BLaER1 (cell line): Measurements from ENCODE around the gene S100A7A.
A peak's percentile ranks its signal among the peaks of the same experiment; 100 is the strongest.

Experiments used
- H3K27ac ChIP-seq: shearing (Covaris generic); formaldehyde crosslinking; 2 replicates; pipeline ENCODE4 v1.8.1; 2022
- H3K27me3 ChIP-seq: shearing (Covaris generic); formaldehyde crosslinking; 2 replicates; pipeline ENCODE4 v1.8.1; 2022
- H3K36me3 ChIP-seq: shearing (Covaris generic); formaldehyde crosslinking; 2 replicates; pipeline ENCODE4 v1.8.1; 2022
- H3K4me1 ChIP-seq: shearing (Covaris generic); formaldehyde crosslinking; 2 replicates; pipeline ENCODE4 v1.8.1; 2022
- H3K4me2 ChIP-seq: shearing (Covaris generic); formaldehyde crosslinking; 2 replicates; pipeline ENCODE4 v1.8.1; 2022
- H3K4me3 ChIP-seq: shearing (Covaris generic); formaldehyde crosslinking; 2 replicates; pipeline ENCODE4 v1.8.1; 2022
- H3K9ac ChIP-seq: shearing (Covaris generic); formaldehyde crosslinking; 2 replicates; pipeline ENCODE4 v1.8.1; 2022
- H3K9me3 ChIP-seq: shearing (Covaris generic); formaldehyde crosslinking; 2 replicates; pipeline ENCODE4 v1.8.1; 2022
- H4K20me1 ChIP-seq: shearing (Covaris generic); formaldehyde crosslinking; 2 replicates; pipeline ENCODE4 v1.8.1; 2022
- Cebpa-rat ChIP-seq: shearing (Covaris generic); IDR thresholded peaks from 2 replicates; pipeline ENCODE4 v1.8.1; 2022

The S100A7A gene

GRCh38 chr1:153393926-153394325, 22.4 kb upstream of the S100A7A start:
- Histone ChIP-seq H3K27me3 (no peaks in the 10 kb centered on the region), H3K9me3 (no peaks in the 10 kb centered on the region), H3K4me1 (peaks cover 50% of the 10 kb centered on the region), H3K4me3 (no peak overlapping the region), H4K20me1 (no peaks in the 10 kb centered on the region), H3K4me2 (peak overlapping the region; percentile 76), H3K36me3 (no peaks in the 10 kb centered on the region), H3K27ac (no peak overlapping the region), H3K9ac (no peak overlapping the region)
- TF ChIP-seq Cebpa-rat = no peak

DNA sequence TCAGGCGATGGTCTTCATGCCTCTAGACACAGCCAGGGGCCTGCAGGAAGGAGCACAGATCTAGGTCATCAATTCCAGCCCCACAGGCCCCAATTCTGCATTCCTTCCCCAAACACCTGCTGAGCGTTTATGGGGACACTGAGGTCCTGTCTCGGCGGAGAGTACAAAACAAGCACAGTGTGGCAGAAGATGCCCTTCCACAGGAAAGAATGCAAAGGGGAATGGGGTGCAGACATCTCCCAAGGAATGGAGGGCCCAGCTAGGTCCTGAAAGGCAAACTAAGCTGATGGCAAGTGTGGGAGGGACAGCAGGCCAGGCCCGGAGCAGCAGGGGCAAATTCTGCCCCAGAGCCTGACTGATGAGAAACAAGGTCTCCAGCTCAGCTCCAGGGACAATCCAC, 21.9 kb upstream of the S100A7A start:
- H3K4me1 ChIP-seq = peaks cover 50% of the 10 kb centered on the region
- TF ChIP-seq Cebpa-rat = no peak
- no peak overlapping the region for H3K9ac ChIP-seq
- H4K20me1 ChIP-seq = no peaks in the 10 kb centered on the region
- peak overlapping the region; percentile 76 for H3K4me2 ChIP-seq
- H3K27me3 ChIP-seq = no peaks in the 10 kb centered on the region
- no peak overlapping the region for H3K4me3 ChIP-seq
- H3K36me3 ChIP-seq = no peaks in the 10 kb centered on the region
- no peak overlapping the region for H3K27ac ChIP-seq
- no peaks in the 10 kb centered on the region for H3K9me3 ChIP-seq

DNA sequence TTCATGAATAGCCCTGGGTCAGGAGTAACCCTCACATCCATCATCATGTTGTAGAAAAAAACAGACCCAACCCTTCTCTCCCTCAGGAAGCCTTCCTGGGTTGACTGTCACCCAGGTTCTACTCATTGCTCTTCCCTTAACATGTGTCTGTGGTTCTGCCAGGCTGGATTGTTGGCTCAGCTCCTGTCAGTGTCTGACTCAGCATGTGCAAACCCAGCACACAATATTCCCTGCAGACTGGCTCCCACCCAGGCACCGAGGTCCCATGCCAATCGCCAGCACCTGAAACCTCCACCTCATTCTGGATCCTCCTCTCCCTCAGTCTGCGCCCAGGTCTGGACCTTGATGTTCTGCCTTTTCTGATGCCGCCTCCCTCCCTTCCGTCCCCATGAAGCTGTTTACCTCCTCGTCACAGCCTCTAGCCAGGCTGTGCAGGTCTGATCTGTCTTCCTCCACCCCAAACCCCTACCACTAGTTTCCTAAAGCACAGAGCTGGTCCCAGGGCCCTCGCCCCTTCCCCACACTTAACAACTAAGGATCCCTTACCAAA, 21.1 kb upstream of the S100A7A start:
- Histone ChIP-seq H3K36me3 (no peaks in the 10 kb centered on the region), H3K27me3 (no peaks in the 10 kb centered on the region), H3K9me3 (no peaks in the 10 kb centered on the region), H3K4me1 (peaks cover 45% of the 10 kb centered on the region), H3K27ac (no peak overlapping the region), H3K4me3 (no peak overlapping the region), H3K4me2 (peak overlapping the region; percentile 76), H4K20me1 (no peaks in the 10 kb centered on the region), H3K9ac (no peak overlapping the region)
- no peak for TF ChIP-seq Cebpa-rat

- H3K4me1 ChIP-seq = peaks cover 42% of the 10 kb centered on the region
- H3K9ac ChIP-seq = no peak overlapping the region
- TF ChIP-seq Cebpa-rat = no peak
These were observed 20.5 kb upstream of the S100A7A start for GRCh38 chr1:153395776-153396175.

GRCh38 chr1:153396461-153396860, 19.9 kb upstream of the S100A7A start:
- Histone ChIP-seq H4K20me1 (no peaks in the 10 kb centered on the region), H3K4me1 (peaks cover 42% of the 10 kb centered on the region), H3K4me3 (no peak overlapping the region), H3K36me3 (no peaks in the 10 kb centered on the region), H3K4me2 (peak overlapping the region; percentile 76), H3K27ac (no peak overlapping the region), H3K9ac (no peak overlapping the region), H3K27me3 (no peaks in the 10 kb centered on the region), H3K9me3 (no peaks in the 10 kb centered on the region)
- no peak for TF ChIP-seq Cebpa-rat

More at GRCh38 chr1:153395776-153396175, 20.5 kb upstream of the S100A7A start:
- Histone ChIP-seq H4K20me1 (no peaks in the 10 kb centered on the region), H3K4me2 (peak overlapping the region; percentile 76), H3K27ac (no peak overlapping the region), H3K36me3 (no peaks in the 10 kb centered on the region), H3K4me3 (no peak overlapping the region), H3K9me3 (no peaks in the 10 kb centered on the region), H3K27me3 (no peaks in the 10 kb centered on the region)

DNA sequence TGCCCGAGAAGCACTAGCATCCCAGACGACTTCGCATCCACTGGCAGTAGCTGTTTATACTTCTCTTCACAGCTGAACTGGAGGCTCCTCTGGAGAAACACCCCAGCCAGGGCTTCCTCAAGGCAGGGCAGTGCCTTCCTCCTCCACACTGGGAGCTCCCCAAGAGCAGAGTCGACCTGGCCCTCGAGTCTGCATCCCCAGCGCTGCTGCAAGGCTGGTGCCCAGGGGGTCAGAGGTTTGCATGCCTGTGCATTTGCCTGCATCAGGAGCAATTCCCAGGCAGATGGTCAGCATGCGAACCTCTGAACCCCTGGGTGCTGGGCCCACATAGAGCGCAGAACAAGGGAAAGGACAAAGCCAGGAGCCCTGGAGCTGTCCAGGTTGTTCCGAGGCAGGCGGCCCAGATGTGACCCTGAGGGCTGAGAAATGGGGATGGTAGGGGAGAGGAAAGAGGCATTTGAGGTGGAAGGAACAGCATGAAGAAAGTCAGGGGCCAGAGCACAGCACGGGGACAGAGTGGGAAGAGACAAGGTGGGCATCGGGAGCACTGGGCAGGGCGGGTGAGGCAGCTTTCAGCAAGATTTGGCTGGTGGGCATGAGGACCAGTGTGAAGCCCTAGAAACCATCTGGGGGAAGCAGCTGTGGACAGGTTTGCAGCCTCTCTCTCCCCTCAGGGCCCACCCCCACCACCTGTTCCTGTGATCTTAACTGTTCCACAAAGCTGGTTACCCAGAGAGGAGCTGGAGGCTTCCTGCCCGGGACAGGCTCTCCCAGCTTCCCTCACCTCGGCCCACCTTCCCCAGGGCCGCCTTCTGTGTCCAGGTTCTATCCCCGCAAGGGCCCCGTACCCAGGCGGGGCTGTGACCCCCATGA, 19.0 kb upstream of the S100A7A start:
- no peak overlapping the region for H3K9ac ChIP-seq
- H3K4me2 ChIP-seq = peak overlapping the region; percentile 76
- H4K20me1 ChIP-seq = no peaks in the 10 kb centered on the region
- H3K4me1 ChIP-seq = peaks cover 42% of the 10 kb centered on the region
- H3K27me3 ChIP-seq = no peaks in the 10 kb centered on the region
- H3K27ac ChIP-seq = no peak overlapping the region; the same call in 1 of the 2 replicates
- no peaks in the 10 kb centered on the region for H3K9me3 ChIP-seq
- no peaks in the 10 kb centered on the region for H3K36me3 ChIP-seq
- TF ChIP-seq Cebpa-rat = no peak
- no peak overlapping the region for H3K4me3 ChIP-seq

DNA sequence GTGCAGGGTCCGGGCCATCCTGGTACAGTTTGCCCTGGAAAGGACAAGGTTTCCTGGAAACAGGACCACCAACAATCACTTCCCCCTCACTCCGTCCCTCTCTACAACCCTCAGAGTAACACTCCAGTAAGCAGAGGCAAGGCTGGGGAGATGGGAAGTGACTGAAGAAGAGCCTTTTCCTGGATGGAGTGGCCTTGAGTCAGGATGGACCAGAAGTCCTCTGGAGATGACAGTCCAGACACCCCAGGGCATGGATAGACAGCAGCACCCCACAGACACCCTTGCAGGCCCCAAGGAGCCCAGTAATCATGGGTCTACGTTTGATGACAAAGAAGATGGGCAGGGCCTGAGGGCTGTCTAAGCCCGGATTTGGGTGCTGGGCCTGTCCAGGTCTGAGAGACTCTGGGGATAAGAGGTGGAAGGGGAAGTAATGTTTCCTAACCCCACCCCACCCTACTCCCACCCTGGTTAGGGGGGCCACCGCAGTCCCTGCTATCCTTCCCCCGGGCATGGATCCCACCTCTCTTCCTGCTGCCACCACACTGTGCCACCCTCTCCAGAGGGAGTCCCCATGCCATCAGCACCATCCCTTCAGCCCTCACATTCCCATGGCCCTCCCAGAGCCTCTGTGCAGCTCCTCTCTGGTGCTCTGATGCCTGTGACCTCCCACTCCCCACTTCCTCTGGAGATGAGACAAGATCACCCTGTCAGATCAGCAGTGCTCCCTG, 18.2 kb upstream of the S100A7A start:
- Histone ChIP-seq H3K36me3 (no peaks in the 10 kb centered on the region), H4K20me1 (no peaks in the 10 kb centered on the region), H3K4me1 (peaks cover 42% of the 10 kb centered on the region), H3K4me3 (no peak overlapping the region), H3K9me3 (no peaks in the 10 kb centered on the region), H3K9ac (no peak overlapping the region), H3K27me3 (no peaks in the 10 kb centered on the region), H3K4me2 (peak overlapping the region; percentile 76), H3K27ac (no peak overlapping the region)
- no peak for TF ChIP-seq Cebpa-rat

GRCh38 chr1:153399401-153400055, 16.8 kb upstream of the S100A7A start:
- Histone ChIP-seq H3K9me3 (no peaks in the 10 kb centered on the region), H3K27ac (no peak overlapping the region), H3K4me2 (no peak overlapping the region), H3K4me1 (peaks cover 35% of the 10 kb centered on the region), H3K9ac (no peak overlapping the region), H3K27me3 (no peaks in the 10 kb centered on the region), H4K20me1 (no peaks in the 10 kb centered on the region), H3K36me3 (no peaks in the 10 kb centered on the region), H3K4me3 (no peak overlapping the region)
- no peak for TF ChIP-seq Cebpa-rat

- Histone ChIP-seq H3K27ac (no peak overlapping the region), H3K4me1 (peaks cover 28% of the 10 kb centered on the region), H3K4me3 (no peak overlapping the region), H3K4me2 (no peak overlapping the region), H3K27me3 (no peaks in the 10 kb centered on the region), H4K20me1 (no peaks in the 10 kb centered on the region), H3K9ac (no peak overlapping the region), H3K36me3 (no peaks in the 10 kb centered on the region), H3K9me3 (no peaks in the 10 kb centered on the region)
- TF ChIP-seq Cebpa-rat = no peak
These were observed 16.1 kb upstream of the S100A7A start for GRCh38 chr1:153400244-153400643.

DNA sequence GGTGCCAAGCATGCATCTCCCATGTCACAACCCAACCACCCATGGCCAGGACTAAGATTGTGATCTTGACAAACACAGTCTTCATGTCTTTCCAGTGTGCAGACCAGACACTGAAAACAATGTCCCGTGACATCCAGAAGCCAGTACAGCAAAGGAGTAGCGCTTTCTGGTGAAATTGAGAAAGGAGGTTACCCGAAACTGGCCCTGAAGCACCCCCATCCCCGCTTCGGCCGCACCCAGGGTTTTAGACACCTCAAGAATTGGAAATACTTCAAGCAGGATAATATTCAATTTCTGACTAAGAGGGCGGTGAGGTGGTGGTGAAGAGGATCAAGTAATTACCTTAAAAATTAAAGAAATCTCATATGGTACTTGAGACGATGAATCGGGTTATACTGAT, 14.9 kb upstream of the S100A7A start:
- no peak for TF ChIP-seq Cebpa-rat
- Histone ChIP-seq H3K27ac (no peak overlapping the region), H3K36me3 (no peaks in the 10 kb centered on the region), H3K9ac (no peak overlapping the region), H3K4me3 (no peak overlapping the region), H3K27me3 (no peaks in the 10 kb centered on the region), H3K4me2 (no peak overlapping the region), H3K9me3 (no peaks in the 10 kb centered on the region), H3K4me1 (peaks cover 16% of the 10 kb centered on the region), H4K20me1 (no peaks in the 10 kb centered on the region)
